Suprapubic skin (tissue), 4 donors: ENCODE results near the gene AP2B1. TPM values are rescaled to one million over a fixed set of nuclear protein-coding genes. Genes with fewer than 3 reads are reported as not detected.

Experiments
- DNase-seq, 2 donors: peaks; one replicate each; pipeline ENCODE4 v3.0.0-alpha.2; 2019; ENCODE audit warnings: low spot score in 2 of 2
- H3K27ac ChIP-seq: fragments of 200-600 bp; sonication (generic); one replicate; pipeline ENCODE4 v1.5.1; 2019
- H3K27me3 ChIP-seq: fragments of 200-600 bp; sonication (generic); one replicate; pipeline ENCODE4 v1.5.1; 2019
- H3K36me3 ChIP-seq: fragments of 200-600 bp; sonication (generic); one replicate; pipeline ENCODE4 v1.5.1; 2019
- H3K4me1 ChIP-seq: fragments of 200-600 bp; sonication (generic); one replicate; pipeline ENCODE4 v1.5.1; 2019
- H3K4me3 ChIP-seq: fragments of 200-600 bp; sonication (generic); one replicate; pipeline ENCODE4 v1.5.1; 2019; ENCODE audit warnings: mild to moderate bottlenecking
- H3K9me3 ChIP-seq: fragments of 200-600 bp; sonication (generic); one replicate; pipeline ENCODE4 v1.5.1; 2019
- CTCF ChIP-seq, 2 donors: fragments of 200-600 bp in 1 of 2; fragments of 450-650 bp in 1 of 2; sonication (generic) in 1 of 2; IDR thresholded peaks; one replicate each; pipeline ENCODE4 v1.5.1; 2016 to 2019; ENCODE audit warnings: antibody characterized with exemption in 2 of 2, mild to moderate bottlenecking in 1 of 2, moderate library complexity in 1 of 2
- EP300 ChIP-seq: sonication (generic); formaldehyde crosslinking; IDR thresholded peaks from one replicate; pipeline ENCODE4 v1.6.1; 2017; ENCODE audit warnings: antibody characterized with exemption
- POLR2A ChIP-seq, 2 donors: fragments of 450-650 bp; IDR thresholded peaks; one replicate each; pipeline ENCODE4 v1.6.1; 2017; ENCODE audit warnings: antibody characterized with exemption in 2 of 2, mild to moderate bottlenecking in 2 of 2, moderate library complexity in 2 of 2
- POLR2AphosphoS5 ChIP-seq, 3 donors: sonication (generic); formaldehyde crosslinking; IDR thresholded peaks; one replicate each; pipeline ENCODE4 v1.6.1; 2017; ENCODE audit warnings: antibody characterized with exemption in 3 of 3
- WGBS: methylation state at CpG from one replicate; pipeline ENCODE4 v1.1.5; 2018; 5-methylcytosine and 5-hydroxymethylcytosine counted together
- total RNA-seq, 4 donors: library from RNA; depleted of rRNA; stranded (reverse); fragments of >200 nt; gene quantifications; one replicate each; pipeline ENCODE4 v1.1.0, GENCODE V29; 2016

Gene AP2B1
- total RNA-seq, 4 donors from 2014 or later, result 41.3 to 50.0 (median 45.3) TPM

GRCh38 chr17:35765086-35765710 lies 178.1 kb downstream of the AP2B1 start:
- 53% methylated on average over 9 of the region's 11 CpGs for WGBS
- Histone ChIP-seq H3K4me3 (no peak overlapping the region), H3K9me3 (no peaks in the 10 kb centered on the region), H3K27ac (no peak overlapping the region), H3K36me3 (no peaks in the 10 kb centered on the region), H3K27me3 (no peaks in the 10 kb centered on the region), H3K4me1 (peaks cover 12% of the 10 kb centered on the region)
- TF ChIP-seq EP300 (no peak), CTCF (IDR thresholded peaks at IDR 0.05) (no peak), POLR2A (IDR thresholded peaks at IDR 0.05) (no peak), POLR2AphosphoS5 (IDR thresholded peaks at IDR 0.05) (no peak)
- no peak for DNase-seq

GRCh38 chr17:35765756-35766488 lies 178.8 kb downstream of the AP2B1 start:
- H3K27ac ChIP-seq, result no peak overlapping the region
- 74% methylated on average over 6 of the region's 8 CpGs for WGBS

DNA sequence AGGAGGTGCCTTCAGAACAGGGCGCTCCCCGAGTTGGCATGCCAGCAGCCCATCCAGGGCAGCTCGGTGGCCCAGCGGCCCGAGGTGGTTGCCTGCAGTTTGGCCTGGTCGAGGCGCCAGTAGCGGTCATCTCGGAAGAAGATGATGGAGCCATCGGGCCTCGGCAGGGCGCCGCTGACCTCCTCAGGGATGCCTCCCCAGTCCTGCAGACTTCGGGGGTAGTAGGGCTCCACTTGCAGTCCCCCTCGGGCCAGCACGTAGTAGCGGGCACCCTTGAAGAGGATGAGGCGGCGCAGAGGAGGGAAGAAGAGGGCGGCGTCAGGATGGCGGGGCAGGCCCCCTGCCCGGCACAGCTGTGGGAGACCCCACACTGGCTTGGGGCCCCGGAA lies 179.4 kb downstream of the AP2B1 start:
- H3K27me3 ChIP-seq, result no peaks in the 10 kb centered on the region
- H3K36me3 ChIP-seq, result no peaks in the 10 kb centered on the region
- H3K9me3 ChIP-seq, result no peaks in the 10 kb centered on the region
- DNase-seq, result no peak
- H3K4me3 ChIP-seq, result no peak overlapping the region
- peaks cover 12% of the 10 kb centered on the region for H3K4me1 ChIP-seq
- no peak for TF ChIP-seq POLR2AphosphoS5 (IDR thresholded peaks at IDR 0.05)
- no peak for TF ChIP-seq EP300
- TF ChIP-seq POLR2A (IDR thresholded peaks at IDR 0.05), result no peak
- TF ChIP-seq CTCF (IDR thresholded peaks at IDR 0.05), result no peak
- no peak overlapping the region for H3K27ac ChIP-seq
- 94% methylated on average over 16 of the region's 24 CpGs for WGBS

More at GRCh38 chr17:35765756-35766488, 178.8 kb downstream of the AP2B1 start:
- H3K27me3 ChIP-seq, result no peaks in the 10 kb centered on the region
- peaks cover 12% of the 10 kb centered on the region for H3K4me1 ChIP-seq
- H3K4me3 ChIP-seq, result no peak overlapping the region
- TF ChIP-seq CTCF (IDR thresholded peaks at IDR 0.05) (no peak), POLR2AphosphoS5 (IDR thresholded peaks at IDR 0.05) (no peak), POLR2A (IDR thresholded peaks at IDR 0.05) (no peak), EP300 (no peak)
- no peaks in the 10 kb centered on the region for H3K36me3 ChIP-seq
- H3K9me3 ChIP-seq, result no peaks in the 10 kb centered on the region
- DNase-seq, result no peak

DNA sequence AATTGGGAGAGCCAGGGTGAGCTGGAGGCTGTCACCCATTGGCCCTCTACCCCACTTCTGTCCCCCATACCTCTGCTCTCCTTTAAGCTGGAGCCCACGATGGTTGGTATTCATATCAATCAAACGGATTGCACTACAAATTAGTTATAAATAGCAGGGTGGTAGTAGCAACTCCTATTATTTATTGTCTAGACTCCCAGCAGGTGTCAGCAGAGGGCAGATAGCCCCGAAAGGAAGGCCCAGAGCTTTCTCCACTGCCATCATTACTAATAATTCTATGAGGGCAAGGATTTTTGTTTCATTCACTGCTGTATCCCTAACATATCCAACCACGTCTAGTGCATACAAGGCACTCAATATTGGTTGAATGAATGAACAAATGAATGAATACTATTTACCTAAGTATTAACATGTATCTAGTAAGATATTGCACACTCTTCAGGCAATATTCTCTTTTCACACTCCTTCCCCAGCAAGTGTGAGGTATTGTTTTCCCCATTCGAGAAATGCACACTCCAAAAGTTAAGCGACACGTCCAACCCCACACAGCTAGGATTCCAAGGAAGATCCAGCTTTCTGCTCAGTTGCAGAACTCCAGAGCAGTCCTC lies 179.9 kb downstream of the AP2B1 start:
- H3K4me1 ChIP-seq, result peaks cover 12% of the 10 kb centered on the region
- H3K36me3 ChIP-seq, result no peaks in the 10 kb centered on the region
- no peaks in the 10 kb centered on the region for H3K9me3 ChIP-seq
- no peaks in the 10 kb centered on the region for H3K27me3 ChIP-seq
- H3K27ac ChIP-seq, result no peak overlapping the region
- DNase-seq, result no peak
- H3K4me3 ChIP-seq, result no peak overlapping the region
- 44% methylated on average over 7 of the region's 7 CpGs for WGBS
- TF ChIP-seq POLR2A (IDR thresholded peaks at IDR 0.05) (no peak), CTCF (IDR thresholded peaks at IDR 0.05) (peak; percentile 14 to 47), EP300 (no peak), POLR2AphosphoS5 (IDR thresholded peaks at IDR 0.05) (no peak)

- no peak for DNase-seq
- Histone ChIP-seq H3K4me1 (peaks cover 12% of the 10 kb centered on the region), H3K27me3 (no peaks in the 10 kb centered on the region), H3K36me3 (no peaks in the 10 kb centered on the region), H3K27ac (no peak overlapping the region), H3K4me3 (no peak overlapping the region), H3K9me3 (no peaks in the 10 kb centered on the region)
- 89% methylated on average over 2 of the region's 2 CpGs for WGBS
- TF ChIP-seq POLR2A (IDR thresholded peaks at IDR 0.05) (no peak), CTCF (IDR thresholded peaks at IDR 0.05) (no peak), EP300 (no peak), POLR2AphosphoS5 (IDR thresholded peaks at IDR 0.05) (no peak)
These were observed 181.7 kb downstream of the AP2B1 start for GRCh38 chr17:35768797-35769196.
